Activated CD4-positive, alpha-beta T cell treated with anti-CD3 and anti-CD28 coated beads, Interleukin-10, Interleukin-2, amounts not matched to agents 100 ng/mL and 50 ng/mL, durations not matched to agents 16 hours and 8 hours (primary cell): Measurements from ENCODE around the gene PRR7.

ENCODE experiments used
- DNase-seq: peaks from one replicate; pipeline ENCODE4 v3.0.0-alpha.2; 2020

The PRR7 gene

DNA sequence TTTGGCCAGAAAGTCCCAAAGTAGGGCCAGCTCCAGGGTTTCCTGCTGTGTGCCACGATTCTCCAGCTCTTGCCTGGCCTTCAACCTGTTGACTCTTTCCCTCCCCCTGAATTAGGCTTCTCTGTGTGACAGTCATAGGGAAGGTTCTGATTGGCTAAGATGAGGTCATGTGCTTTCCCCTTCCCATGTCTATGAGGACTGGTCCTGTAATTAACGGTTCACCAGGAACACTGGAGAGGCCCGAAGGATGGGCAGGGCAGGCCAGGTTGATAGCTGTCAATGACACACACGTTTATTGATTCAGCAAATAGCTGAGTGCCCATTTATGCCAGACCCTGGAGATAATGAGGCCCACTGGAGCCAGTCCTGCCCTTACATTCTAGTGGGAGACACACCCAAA, 9.0 kb upstream of the PRR7 start:
- no peak for DNase-seq

DNA sequence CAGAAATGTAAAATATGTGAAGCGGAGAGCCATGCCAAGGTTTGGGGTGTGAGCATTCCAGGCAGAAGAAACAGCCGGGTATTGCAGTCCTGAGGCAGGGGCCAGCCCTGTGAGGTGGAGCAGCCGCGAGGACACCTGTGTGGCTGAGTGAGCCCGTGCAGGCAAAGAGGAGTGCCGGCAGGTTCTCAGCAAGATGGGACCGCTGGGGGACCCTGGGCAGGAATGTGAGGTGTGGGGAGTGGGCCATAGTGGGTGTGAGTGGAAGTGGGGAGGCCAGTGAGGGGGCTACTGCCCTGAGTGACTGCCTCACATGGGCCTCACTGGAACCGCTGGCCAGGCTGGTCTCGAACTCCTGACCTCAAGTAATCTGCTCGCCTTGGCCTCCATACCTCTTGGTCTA, 8.1 kb upstream of the PRR7 start:
- DNase-seq, result no peak

DNA sequence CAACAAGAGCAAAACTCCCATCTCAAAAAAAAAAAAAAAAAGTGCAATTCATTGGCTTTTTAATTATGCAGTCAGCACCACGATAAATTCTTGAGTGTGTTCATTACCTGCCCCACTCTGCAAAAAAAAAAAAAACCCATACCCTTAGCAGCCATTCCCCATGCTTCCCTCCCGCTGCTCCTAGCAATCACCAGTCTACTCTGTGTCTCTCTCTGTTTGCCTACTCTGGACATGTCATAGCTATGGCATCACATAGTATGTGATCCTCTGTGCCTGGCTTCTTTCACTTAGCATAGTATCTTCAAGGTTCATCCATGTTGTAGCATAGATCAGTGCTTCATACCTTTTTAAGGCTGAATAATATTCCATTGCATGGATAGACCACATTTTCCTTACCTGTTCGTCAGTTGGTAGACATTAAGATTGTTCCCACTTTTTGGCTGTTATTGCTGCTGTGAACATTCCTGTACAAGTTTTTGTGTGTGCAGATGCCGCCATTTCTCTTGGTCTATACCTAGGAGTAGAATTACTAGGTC, 7.0 kb upstream of the PRR7 start:
- no peak for DNase-seq

DNA sequence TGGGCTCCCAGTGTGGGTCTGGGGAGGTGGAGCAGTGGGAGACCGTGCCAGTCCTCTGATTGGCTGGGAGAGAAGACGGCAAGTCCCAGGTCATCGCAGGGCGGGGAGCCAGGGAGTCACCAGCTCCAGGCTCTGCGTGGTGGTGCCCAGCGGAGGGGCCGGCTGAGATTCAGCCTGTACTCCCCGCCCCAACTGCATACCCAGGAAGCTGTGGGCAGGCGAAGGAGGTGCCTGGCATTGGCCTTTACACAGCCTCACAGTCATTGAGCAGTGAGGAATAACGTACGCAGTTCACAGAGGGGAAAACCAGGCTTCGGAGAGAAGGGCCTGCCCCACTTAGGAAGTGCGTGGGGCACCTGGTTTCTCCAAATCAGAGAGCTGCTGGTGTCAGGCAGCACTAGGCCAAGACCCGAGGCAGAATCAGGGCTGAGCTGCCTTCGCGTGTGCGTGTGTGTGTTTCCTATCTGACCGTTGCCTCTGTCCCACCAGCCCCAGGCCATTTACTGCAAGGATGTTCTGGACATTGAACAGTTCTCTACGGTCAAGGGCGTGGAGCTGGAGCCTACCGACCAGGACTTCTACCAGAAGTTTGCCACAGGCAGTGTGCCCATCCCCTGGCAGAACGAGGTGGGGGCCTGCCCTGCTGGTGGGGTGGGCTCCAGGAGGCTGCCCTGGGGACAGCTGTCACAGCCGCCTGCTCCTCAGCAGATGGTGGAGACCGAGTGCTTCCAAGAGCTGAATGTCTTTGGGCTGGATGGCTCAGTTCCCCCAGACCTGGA, 6.2 kb upstream of the PRR7 start:
- peak; percentile 44 for DNase-seq

DNA sequence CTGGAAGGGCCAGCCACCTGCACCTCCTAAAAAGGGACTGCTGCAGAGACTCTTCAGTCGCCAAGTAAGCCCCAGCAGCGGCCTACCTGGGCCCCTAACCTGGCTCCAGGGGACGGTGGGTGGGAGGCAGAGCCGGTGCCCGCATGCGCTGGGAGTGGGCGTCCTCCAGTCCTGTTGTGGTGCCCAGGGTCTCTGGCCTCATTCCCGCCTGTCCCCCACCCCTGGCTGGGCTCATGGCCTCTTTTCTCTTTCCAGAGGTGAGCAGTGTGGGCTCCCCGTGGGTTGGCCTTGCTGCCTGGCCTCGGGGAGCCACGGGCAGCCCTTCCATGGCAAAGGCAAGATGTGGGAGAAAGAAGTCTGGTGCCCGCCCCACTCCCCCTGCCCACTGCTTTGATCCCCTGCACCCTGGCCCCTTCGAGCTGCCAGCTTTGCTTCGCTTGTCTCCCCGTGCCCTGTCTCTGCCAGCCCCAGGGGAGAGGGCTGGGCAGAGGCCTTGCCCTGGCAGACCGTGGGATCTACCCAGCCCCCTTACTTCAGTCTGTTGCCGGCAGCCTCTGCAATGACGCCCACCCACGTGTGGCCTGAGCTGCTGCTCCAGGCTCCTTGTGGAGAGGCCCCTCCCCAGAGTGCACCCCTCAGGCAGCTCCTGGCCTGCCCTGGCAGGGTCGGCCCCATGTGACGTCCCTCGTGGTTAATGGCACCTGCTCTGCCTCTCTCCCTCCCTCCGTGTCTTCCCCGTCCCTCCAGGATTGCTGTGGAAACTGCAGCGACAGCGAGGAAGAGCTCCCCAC, 5.4 kb upstream of the PRR7 start:
- no peak for DNase-seq

DNA sequence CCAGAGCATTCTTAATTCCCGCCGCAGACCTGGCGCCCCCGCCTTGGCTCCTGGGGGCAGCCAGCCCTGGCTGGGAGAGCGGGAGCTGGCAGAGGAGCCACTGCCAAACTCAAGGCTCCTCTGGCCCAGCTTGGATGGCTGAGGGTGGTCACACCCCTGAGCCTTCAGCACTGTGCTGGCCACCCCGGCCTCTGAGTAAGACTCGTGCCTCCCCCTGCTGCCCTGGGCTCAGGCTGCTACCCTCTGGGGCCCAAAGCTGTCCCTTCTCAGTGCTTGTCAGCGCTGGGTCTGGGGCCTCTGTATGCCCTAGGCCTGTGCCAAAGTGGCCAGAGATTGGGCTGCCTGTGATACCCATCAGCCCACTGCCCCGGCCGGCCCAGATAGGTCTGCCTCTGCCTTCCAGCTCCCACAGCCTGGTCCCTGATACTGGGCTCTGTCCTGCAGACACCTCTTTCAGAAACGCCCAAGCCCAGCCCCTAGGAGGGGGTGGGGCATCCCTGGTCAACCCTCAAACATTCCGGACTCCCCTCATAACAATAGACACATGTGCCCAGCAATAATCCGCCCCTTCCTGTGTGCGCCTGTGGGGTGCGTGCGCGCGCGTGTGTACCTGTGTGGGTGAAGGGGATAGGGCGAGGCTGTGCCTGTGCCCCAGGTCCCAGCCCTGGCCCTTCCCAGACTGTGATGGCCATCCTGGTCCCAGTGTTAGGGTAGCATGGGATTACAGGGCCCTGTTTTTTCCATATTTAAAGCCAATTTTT, 4.4 kb upstream of the PRR7 start:
- DNase-seq, result no peak

DNA sequence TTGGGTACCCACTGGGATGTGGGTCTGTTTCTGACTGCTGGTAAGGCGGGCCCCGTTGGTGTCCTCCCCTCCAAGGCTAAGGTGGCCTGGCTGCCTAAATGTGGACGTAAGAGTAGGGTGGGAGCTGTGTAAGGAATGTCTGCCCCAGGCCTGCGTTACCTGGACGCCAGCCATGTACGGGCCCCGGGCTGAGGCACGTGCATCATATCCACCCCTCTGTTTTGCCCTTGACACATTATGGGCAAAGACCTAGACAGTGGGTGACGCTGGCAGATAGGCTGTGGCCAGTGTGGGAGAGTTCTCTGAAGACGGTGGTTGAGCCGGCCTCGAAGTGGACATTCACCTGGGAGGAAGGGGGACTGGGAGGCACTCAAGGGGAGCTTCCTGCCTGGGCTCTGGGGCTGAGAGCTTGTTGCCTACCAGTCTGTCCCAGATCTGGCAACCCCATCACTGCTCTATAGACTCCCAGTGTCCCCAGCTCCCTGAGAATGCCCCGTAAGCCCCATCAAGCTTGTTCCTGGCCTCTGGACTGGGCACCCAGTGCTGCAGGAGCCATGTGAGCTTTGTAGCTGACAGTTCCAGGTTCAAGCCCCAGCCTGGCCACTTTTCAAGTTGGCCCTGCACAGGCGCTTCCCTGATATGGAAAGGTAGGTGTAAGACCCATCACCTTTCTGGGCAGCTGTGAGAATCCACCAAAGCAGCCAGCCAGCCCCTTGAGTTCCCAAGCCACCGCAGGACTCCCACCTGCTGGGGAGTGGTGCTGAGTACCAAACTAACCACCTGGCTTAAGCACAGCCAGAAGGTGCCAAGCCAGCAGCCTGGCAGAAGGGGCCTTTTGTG, 3.2 kb upstream of the PRR7 start:
- DNase-seq, result no peak

DNA sequence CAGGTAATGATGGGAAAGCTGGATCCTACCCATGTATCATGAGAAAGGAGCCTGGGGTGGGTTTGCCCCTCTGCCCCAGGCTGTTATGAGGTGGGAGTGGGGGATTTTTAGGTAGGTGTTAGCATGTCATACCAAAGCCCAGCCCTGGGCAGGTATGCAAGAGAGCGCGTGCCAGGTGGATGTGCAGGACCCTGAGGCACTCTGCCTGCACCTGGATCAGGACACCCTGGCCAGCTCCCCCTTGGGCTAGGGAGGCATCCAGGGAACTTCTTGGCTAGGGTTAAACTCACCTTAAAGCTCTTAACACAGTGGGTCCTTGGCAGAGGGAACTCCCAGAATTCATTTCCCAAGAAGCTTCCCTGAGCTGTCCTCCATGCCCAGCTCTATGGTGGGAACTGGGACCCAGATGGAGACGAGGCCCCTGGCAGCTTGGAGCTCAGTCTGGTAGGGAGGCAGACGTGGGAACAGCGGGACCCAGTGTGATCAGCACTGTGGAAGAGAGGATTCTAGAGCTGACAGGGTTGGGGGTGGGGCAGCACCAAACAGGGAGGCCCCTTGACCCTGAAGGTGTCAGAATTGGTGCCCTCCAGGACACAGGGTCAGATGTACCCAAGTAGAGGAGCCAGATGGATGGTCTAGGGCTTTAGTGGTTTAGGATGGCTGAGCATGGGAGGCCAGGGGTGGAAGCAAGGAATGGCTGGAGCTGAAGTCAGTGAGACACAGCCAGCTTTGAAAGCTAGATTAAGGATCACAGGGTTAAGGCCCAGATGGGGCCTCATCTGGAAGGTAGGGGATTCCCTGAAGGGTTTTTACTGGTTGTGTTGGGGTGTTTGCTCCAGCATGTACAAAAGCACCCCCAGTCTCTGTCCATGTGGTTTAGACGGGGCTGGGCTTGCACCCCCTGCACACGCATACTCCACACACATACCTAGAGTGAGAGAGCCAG, 2.2 kb upstream of the PRR7 start:
- peak; percentile 33 for DNase-seq

DNA sequence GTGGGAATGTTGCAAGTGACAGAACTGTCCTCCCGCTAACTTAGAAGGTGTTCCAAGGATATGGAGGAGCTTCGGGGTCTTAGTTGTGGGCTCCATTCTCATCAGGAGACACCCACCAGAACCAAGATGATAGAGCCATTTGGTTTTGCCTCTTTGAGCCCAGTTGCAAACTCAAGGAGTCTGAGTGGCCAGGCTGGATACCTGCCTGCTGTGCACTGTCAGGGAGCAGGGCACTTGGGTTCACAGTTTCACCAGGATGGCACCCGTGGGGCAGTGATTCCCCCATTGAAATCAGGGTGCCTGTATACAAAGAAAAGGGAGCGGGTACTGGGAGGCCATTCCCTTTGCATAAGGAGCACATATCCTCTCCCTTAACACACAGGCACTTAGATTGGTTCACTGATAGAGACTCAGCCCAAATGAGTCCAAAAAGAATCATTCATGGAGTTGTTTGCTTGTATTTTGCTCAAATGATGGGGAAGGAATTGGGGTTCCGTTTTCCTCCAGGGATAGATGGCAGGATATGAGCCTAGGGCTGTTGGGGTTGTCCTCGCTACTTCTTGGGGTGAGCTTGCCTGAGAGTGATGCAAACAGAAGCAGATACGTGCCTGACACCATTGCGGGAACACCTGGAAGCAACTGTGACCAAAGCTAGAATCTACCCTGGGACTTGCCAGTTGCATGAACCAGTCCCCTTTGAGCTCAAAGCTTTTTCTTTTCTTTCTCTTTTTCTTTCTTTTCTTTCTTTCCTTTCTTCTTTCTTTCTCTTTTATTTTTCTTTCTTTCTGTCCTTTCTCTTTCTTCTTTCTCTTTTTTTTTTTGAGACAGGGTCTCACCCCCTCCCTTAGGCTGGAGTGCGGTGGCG, 1.3 kb upstream of the PRR7 start:
- DNase-seq, result peak; percentile 46

DNA sequence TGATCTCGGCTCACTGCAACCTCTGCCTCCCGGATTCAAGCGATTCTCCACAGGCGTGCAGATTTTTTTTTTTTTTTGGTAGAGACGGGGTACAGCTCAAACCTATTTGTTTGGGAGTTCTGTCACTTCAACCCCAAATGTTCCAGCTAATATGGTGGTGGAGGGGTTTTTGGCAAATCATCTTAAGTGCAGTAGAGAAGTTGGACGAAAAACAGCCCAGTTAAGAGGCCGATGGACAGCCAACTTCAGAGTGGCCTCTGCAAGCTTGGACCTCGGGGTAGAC, 756 bp upstream of the PRR7 start:
- DNase-seq, result no peak

DNA sequence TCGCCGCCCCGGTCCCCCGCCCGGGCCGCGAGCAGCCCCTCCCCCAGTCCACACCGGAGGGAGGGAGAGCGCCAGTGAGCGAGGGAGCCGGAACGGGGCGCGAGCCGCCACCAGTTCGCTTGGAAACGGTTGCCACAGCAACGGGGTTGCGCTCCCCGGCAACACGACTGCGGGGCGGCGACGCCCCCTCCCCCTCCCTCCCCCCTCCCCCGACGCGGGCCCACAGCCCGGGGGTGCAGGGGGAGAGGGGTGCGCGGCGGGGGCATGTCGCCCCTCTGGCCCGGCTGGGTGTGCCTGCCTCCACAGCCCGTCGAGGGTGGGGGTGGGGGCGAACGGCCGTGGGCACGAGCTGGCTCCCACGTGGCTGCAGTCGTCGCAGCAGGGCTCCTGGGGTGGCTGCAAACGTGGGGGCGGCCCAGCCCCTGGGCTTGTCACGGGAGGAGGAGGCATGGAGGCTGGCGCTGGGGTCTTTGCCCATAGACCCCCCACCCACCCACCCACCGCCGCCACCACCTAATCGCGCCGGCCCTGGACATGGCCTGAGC, 524 bp downstream of the PRR7 start:
- DNase-seq, result peak; percentile 80

DNA sequence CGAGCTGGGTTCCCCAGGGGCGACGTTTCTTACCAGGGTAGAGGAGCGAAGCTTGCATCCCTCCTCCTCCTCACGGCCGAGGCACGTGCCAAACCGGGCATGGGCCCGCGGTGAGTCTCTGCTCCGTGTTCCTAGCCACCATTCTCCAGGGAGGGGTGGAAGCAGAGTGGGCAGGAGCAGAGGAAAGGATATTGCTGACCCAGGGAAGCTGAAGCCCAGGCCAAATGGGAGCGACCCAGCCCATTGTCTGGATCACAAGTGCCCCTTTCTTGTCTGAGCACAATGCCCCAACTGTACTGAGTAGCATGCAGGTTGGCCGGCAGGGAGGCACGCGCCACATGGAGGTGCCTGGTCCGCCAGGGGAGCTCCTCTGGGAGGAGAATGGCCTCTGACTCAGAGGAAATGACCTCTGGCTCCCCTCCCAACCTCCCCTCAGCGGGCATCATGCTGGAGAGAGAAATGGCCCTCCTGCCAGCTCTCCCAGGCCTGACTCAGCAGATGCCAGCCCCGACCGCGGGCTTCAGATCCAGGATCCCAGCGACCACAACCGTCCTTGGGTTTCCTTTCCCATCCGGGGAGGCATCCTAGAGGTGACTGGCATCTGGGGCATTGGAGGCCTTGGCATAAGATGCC, 1.1 kb downstream of the PRR7 start:
- DNase-seq, result peak; percentile 29

DNA sequence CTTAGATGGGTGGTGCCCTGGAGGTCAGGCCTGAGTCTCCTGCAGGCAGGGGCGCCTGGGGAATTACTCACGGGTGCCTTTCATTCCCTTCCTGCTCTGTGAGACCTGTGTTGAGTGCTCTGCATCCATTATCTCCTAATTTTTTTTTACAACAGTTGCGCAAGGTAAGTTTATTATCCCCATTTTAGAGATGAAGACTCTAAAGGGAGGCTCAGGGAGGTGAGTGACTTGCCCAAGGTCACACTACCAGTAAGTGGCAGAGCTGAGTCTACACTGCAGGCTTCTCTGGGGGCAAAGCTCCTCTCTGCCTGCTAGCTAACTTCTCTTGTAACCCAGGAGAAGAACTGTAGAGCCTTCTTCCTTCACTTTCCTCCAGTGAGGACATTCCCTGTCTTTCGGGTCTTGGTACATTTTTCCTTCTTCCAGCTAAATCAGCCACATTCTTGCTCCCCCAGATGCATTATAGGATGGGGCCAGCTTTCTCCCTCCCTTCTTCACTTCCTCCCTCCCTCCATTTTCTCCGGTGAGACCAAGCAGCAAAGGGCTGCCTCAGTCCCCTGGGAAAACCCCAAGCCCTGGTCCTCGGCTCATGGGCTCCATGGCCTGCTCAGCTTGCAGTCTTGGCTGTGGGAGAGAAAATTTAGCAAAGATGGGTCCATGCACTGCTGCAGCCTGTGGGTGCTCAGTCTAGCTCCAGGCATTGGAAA, 1.8 kb downstream of the PRR7 start:
- DNase-seq, result no peak

DNA sequence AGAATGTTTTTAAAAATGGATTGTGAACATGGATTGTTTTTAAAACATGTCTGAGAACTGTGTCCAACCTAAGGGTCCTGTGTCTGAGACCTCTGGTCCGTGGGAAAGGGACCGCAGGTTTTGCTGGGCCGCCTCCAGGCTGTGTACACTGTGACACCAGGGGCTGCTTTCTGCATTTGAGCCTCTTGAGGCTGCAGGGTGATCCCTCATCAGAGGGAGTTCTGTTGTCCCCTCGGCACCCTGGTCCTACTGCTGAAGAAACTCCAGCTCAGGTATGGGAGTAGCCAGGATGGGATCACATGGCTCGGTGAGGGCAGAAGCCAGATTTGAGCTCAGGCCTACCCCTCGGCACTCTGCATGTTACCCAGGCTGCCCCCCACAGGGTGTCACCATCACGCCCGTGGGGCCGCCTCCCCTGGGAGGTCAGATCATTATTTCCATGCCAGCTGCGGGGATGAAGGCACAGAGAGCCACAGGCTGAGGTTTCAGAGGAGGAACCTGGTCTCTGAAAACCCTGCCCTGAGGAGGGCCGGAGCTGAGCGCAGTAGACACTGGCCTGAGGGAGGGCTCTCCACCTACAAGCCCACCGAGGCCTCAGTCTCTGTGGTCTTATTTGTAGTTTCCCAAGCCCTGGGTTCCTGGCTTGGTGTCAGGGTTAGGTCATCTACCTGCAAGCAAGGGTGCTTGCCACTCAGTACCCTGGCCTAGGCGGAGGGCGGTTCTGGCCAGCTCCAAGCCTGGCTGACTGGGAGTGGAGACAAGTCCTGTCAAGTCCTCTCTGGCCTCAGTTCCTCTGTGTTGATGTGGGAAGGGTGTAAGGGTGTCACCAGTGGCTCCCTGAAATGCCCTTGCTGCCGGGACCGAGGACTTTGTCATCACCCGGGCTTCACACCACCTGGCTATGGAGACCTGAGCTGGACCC, 2.8 kb downstream of the PRR7 start:
- DNase-seq, result no peak

DNA sequence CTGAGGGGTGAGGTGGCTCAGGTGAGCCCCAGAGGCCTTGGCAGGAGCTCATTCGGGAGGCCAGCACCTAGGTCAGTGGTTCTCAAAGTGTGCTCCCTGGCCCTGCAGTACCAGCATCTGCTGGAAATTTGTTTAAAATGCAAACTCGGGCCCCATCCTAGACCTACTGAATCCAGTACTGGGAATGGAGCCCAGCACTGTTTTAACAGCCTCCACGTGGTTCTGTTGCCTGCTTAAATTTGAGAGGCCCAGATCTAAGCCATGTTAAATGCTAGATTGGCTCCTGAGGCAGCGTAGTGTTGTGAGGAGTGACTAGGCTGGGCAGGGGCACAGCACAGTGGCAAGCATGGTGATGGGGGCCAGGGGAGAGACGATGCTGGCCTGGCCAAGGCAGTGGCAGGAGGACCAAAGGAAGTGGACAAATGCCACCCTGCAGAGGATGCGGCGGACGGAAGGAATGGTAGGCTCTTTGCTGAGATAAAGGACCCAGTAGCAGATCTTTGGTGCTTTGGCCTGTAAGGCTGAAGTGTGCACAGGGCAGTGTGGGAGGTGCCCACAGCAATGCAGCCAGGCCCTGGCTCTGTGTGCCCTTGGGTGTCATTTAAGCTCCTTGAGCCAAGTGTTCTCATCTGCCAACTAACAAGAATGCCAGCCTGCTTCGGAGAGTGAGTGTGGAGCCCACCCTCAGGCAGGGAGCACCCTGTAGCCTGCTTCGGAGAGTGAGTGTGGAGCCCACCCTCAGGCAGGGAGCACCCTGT, 4.2 kb downstream of the PRR7 start:
- no peak for DNase-seq

DNA sequence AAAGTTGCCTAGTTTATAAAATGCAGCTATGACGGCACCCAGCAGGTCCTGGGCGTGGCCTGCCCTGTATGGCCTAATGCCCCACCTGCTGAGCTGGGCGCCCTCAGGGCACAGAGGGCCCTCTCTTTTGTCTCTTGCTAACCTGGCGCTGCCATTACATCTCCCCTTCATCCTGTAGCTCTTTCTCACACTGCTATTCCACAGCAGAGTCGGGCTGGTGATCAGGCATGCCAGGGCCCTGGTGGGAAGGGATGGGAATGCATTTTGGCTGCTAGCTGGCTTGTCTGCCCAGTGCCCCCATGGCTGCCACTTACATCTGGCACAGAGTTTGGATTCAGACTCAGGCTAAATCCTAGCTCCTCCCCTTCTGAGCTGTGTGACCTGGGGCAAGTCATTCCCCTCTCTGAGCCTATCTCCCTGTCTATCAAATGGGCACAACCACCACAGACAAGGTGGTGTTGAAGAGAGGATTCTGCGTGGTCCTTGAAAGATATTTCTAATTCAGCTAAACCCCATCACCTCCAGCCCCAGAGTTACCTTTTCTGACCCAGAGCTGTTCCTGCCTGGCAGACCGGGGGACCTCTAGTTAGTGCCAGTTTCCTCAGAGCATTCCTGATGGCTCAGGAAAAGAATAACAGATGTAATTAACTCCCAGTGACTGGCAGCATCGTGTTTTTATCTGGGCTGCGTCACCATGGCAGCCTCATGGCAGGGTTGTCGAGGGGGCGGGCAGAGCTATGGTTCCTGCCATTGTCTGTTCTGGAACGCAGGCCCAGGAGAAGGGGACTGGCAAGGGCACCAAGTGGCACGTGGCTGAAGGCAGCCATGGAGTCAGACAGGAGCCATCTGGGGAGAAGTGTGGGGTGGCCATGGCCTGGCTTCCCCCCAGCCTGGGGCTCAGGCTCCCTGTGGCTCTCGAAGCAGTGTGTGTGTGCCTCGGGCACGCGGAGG, 6.3 kb downstream of the PRR7 start:
- DNase-seq, result no peak
